ENCODE data around the gene JPH4. TPM values are rescaled to one million over a fixed set of nuclear protein-coding genes. Genes with fewer than 3 reads are reported as not detected.

The JPH4 gene
- total and polyA plus RNA-seq, 2 of the 8 experiments (the other 6 are each of a cell fraction or from before 2014, with no cell fraction given): 23.9 to 46.7 TPM

DNA sequence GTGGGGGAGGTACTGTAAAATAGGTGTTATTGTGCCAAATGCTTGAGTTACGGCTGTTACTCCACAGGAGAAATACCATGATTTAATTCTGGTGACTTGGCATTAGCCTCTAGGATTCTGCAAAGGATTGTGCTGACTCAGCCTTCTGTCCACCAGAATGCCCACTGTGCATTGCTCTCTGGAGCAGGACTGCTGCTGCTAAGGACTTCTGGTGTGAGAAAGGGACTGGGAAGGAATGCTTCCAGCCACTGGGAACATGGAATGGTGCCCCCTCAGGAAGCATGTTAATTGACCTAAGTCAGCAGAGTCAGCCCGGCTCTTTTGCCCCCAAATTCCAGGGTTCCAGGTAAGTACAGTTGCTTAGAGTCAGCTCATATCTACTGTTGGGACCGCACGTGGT is 59.9 kb downstream of the JPH4 start:
- Histone ChIP-seq H3K27ac (ENCODE audit: low read depth, low read length) (no peak overlapping the region), H2BK120ac (replicated peaks; ENCODE audit: low read depth, low read length) (no peak overlapping the region), H3K18ac (ENCODE audit: extremely low read depth, low read length) (no peak overlapping the region), H3K23me2 (ENCODE audit: low read depth, low read length) (no peaks in the 10 kb centered on the region), H4K5ac (ENCODE audit: insufficient read length, low read depth, low read length) (no peak overlapping the region), H3K56ac (replicated peaks; ENCODE audit: insufficient read length, low read depth, low read length) (no peak overlapping the region), H3K9me3 (ENCODE audit: insufficient read depth in 2 of 2, low read depth in 1 of 2, low read length in 1 of 2) (no peaks in the 10 kb centered on the region), H2BK5ac (ENCODE audit: low read depth, low read length) (no peak overlapping the region), H3K9ac (replicated peaks in 1 of 4; ENCODE audit: extremely low read depth in 1 of 4, low read depth in 3 of 4, low read length in 3 of 4) (no peak overlapping the region; a peak in 1 of 7 replicates), H3K14ac (ENCODE audit: insufficient read length) (no peak overlapping the region), H4K8ac (ENCODE audit: extremely low read depth, insufficient read depth, low read length) (no peak overlapping the region), H3K27me3 (replicated peaks in 1 of 4; ENCODE audit: control insufficient read depth in 3 of 4, extremely low read depth in 1 of 4, insufficient read depth in 3 of 4, low read length in 3 of 4) (peaks cover 0 to 4% (median 0%) of the 10 kb centered on the region in 4 experiments; a peak in 1 of 7 replicates), H3K79me2 (ENCODE audit: control insufficient read depth in 1 of 2, insufficient read depth in 2 of 2, low read length in 2 of 2) (no peaks in the 10 kb centered on the region), H3K4me1 (replicated peaks in 1 of 4; ENCODE audit: control insufficient read depth in 3 of 4, insufficient read depth in 4 of 4, low read length in 3 of 4) (peaks cover 7 to 10% (median 9%) of the 10 kb centered on the region in 4 experiments), H3K23ac (ENCODE audit: insufficient read length) (no peak overlapping the region), H2BK12ac (ENCODE audit: low read depth, low read length) (no peak overlapping the region), H3K79me1 (ENCODE audit: low read depth, low read length) (no peaks in the 10 kb centered on the region), H4K91ac (replicated peaks; ENCODE audit: insufficient read length, low read length) (no peak overlapping the region), H2BK15ac (ENCODE audit: low read length) (0 out of 2 replicates have a peak overlapping the region, but pooled peaks have one; percentile 6), H3K36me3 (ENCODE audit: control insufficient read depth in 2 of 4, insufficient read depth in 4 of 4, low read length in 3 of 4) (peaks cover 0 to 7% (median 0%) of the 10 kb centered on the region in 4 experiments; a peak in 3 of 8 replicates), H3K4me2 (ENCODE audit: insufficient read depth in 1 of 2, low read depth in 2 of 2, low read length in 2 of 2) (peak overlapping the region in 1 of 2 experiments; percentile 3; a peak in 1 of 4 replicates), H3K4ac (replicated peaks; ENCODE audit: insufficient read length, low read depth, low read length) (no peak overlapping the region), H2AK5ac (ENCODE audit: low read depth, low read length) (peak overlapping the region; percentile 3; the same call in 1 of the 2 replicates), H4K20me1 (replicated peaks in 1 of 2; ENCODE audit: control insufficient read depth in 1 of 2, insufficient read depth in 2 of 2, low read length in 2 of 2) (no peaks in the 10 kb centered on the region), H2BK20ac (ENCODE audit: low read length) (no peak overlapping the region), H3K4me3 (ENCODE audit: extremely low read depth in 1 of 4, insufficient read depth in 2 of 4, low read depth in 3 of 4, low read length in 4 of 4) (no peak overlapping the region), H2AFZ (ENCODE audit: low read length) (no peak overlapping the region)
- 75% methylated on average over 4 of the region's 4 CpGs; no CpG with 5 or more reads in 1 of the 2 experiments for WGBS, 2 experiments (ENCODE audit: extremely low coverage in 1 of 2, insufficient coverage in 1 of 2, insufficient read length in 1 of 2, insufficient replicate concordance in 2 of 2, low coverage in 1 of 2, low lambda C conversion rate in 2 of 2, missing lambda C conversion rate in 1 of 2)
- ChIA-PET POLR2A (ENCODE audit: partially characterized antibody) (interaction anchor here (1.1 to 48.3 kb wide), 4 partner anchors 29 to 41 kb away, joined by 5 to 1523 read pairs (median 9); partner anchors contain the start of genes AP1G2, THTPA and ZFHX2), CTCF (ENCODE audit: partially characterized antibody) (interaction anchor here (0.7 to 70.5 kb wide), 8 partner anchors 9 to 165 kb away, joined by 3 to 2092 read pairs (median 11); partner anchors contain the start of genes AP1G2, NGDN, THTPA and ZFHX2)
- FAIRE-seq (no peak), DNase-seq (ENCODE audit: low read depth in 1 of 2, low spot score in 2 of 2) (peak in 1 of 2 experiments; percentile 54)
- TF ChIP-seq, protein P1, sequence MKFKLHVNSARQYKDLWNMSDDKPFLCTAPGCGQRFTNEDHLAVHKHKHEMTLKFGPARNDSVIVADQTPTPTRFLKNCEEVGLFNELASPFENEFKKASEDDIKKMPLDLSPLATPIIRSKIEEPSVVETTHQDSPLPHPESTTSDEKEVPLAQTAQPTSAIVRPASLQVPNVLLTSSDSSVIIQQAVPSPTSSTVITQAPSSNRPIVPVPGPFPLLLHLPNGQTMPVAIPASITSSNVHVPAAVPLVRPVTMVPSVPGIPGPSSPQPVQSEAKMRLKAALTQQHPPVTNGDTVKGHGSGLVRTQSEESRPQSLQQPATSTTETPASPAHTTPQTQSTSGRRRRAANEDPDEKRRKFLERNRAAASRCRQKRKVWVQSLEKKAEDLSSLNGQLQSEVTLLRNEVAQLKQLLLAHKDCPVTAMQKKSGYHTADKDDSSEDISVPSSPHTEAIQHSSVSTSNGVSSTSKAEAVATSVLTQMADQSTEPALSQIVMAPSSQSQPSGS (IDR thresholded peaks at IDR 0.05; ENCODE audit: low read length): no peak
- TF ChIP-seq POLR2A (IDR thresholded peaks at IDR 0.05; ENCODE audit: control extremely low read depth in 1 of 2, low read depth in 2 of 2, low read length in 2 of 2) (peak in 1 of 2 experiments; percentile 58; a peak in 1 of 3 replicates), MAFK (IDR thresholded peaks at IDR 0.05; ENCODE audit: low read depth, low read length) (peak; percentile 98), JUND (IDR thresholded peaks at IDR 0.05; ENCODE audit: low read length) (no peak), POLR2AphosphoS5 (IDR thresholded peaks at IDR 0.05; ENCODE audit: low read depth, low read length) (peak; percentile 61; the same call in 1 of the 2 replicates), BACH1 (IDR thresholded peaks at IDR 0.05; ENCODE audit: low read length) (peak; percentile 96)
- TF ChIP-seq, protein P2, sequence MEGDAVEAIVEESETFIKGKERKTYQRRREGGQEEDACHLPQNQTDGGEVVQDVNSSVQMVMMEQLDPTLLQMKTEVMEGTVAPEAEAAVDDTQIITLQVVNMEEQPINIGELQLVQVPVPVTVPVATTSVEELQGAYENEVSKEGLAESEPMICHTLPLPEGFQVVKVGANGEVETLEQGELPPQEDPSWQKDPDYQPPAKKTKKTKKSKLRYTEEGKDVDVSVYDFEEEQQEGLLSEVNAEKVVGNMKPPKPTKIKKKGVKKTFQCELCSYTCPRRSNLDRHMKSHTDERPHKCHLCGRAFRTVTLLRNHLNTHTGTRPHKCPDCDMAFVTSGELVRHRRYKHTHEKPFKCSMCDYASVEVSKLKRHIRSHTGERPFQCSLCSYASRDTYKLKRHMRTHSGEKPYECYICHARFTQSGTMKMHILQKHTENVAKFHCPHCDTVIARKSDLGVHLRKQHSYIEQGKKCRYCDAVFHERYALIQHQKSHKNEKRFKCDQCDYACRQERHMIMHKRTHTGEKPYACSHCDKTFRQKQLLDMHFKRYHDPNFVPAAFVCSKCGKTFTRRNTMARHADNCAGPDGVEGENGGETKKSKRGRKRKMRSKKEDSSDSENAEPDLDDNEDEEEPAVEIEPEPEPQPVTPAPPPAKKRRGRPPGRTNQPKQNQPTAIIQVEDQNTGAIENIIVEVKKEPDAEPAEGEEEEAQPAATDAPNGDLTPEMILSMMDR (IDR thresholded peaks at IDR 0.05; ENCODE audit: control extremely low read depth in 1 of 3, insufficient read depth in 1 of 3, low read depth in 1 of 3, low read length in 3 of 3): peak in 1 of 3 experiments; percentile 30; a peak in 1 of 4 replicates

Data from H1 (cell line).